Osteoblast (primary cell): ENCODE results near the gene SLC22A3. TPM values are rescaled to one million over a fixed set of nuclear protein-coding genes. Genes with fewer than 3 reads are reported as not detected.

Source experiments
- DNase-seq: peaks from one replicate; pipeline ENCODE4 v3.0.0; 2011; ENCODE audit warnings: low spot score, mixed read lengths; ENCODE audit not compliant: insufficient read length; ENCODE audit errors: missing footprints
- H2AFZ ChIP-seq: 2 replicates; pipeline ENCODE4 v1.6.0; 2011; ENCODE audit warnings: mild to moderate bottlenecking, low read length
- H3K27ac ChIP-seq: 2 replicates; pipeline ENCODE4 v1.5.1; 2011; ENCODE audit warnings: mild to moderate bottlenecking, low read depth, low read length, moderate library complexity
- H3K27me3 ChIP-seq: 2 replicates; pipeline ENCODE4 v1.6.0; 2012; ENCODE audit warnings: mild to moderate bottlenecking, control low read depth, inconsistent platforms, low read length, moderate library complexity; ENCODE audit not compliant: insufficient read depth
- H3K36me3 ChIP-seq: 2 replicates; pipeline ENCODE4 v1.5.1; 2011; ENCODE audit warnings: mild to moderate bottlenecking, low read length, control low read depth, moderate library complexity; ENCODE audit not compliant: insufficient read depth
- H3K4me1 ChIP-seq: 2 replicates; pipeline ENCODE4 v1.5.1; 2011; ENCODE audit warnings: mild to moderate bottlenecking, low read length, control low read depth, moderate library complexity; ENCODE audit not compliant: insufficient read depth
- H3K4me2 ChIP-seq: 2 replicates; pipeline ENCODE4 v1.6.0; 2011; ENCODE audit warnings: mild to moderate bottlenecking, low read length; ENCODE audit not compliant: insufficient read depth
- H3K4me3 ChIP-seq: fragments of 200-600 bp; sonication (generic); 3 replicates; pipeline ENCODE4 v1.5.1; 2012; ENCODE audit warnings: mild to moderate bottlenecking, low read length, inconsistent platforms; ENCODE audit not compliant: insufficient read depth
- H3K79me2 ChIP-seq: 2 replicates; pipeline ENCODE4 v1.6.0; 2012; ENCODE audit warnings: mild to moderate bottlenecking, low read length, control low read depth, inconsistent platforms; ENCODE audit not compliant: insufficient read depth
- H3K9me3 ChIP-seq: 2 replicates; pipeline ENCODE4 v1.5.1; 2011; ENCODE audit warnings: low read depth, low read length, control low read depth
- H4K20me1 ChIP-seq: 2 replicates; pipeline ENCODE4 v1.6.0; 2012; ENCODE audit warnings: mild to moderate bottlenecking, low read length, control low read depth; ENCODE audit not compliant: insufficient read depth
- total RNA-seq: library from RNA; depleted of rRNA; stranded (reverse); fragments of >200 nt; gene quantifications from 2 replicates; pipeline ENCODE4 v1.2.3, GENCODE V29; 2012
- TF ChIP-seq, protein P1 (sequence below): IDR thresholded peaks from 2 replicates; pipeline ENCODE4 v1.5.1; 2011; ENCODE audit warnings: mild to moderate bottlenecking, low read depth, low read length, moderate library complexity; ENCODE audit errors: extremely low read depth

Gene SLC22A3
- total RNA-seq, 1 donor: 22.1 TPM

DNA sequence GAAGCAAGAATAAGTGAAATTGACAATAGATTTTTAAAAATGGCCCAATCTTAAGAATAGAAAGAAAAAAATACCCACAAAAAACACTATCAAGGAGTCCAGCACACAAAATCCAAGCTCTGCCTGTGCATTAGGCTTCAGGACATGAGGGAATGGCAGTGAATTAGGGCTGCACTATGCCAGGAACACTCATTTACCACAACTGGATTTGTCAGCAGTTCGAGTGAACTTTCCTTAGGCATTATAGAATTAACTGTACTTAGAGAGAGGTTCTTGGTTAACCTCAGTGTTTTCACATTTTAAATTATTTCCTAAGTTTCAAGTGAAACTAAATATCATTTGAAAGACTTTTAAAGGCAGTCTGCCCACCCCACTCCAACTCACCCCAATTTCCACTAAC, 34.8 kb downstream of the SLC22A3 start:
- H2AFZ ChIP-seq: no peak overlapping the region
- no peak for DNase-seq
- no peak overlapping the region for H3K27ac ChIP-seq
- no peaks in the 10 kb centered on the region for H4K20me1 ChIP-seq
- no peaks in the 10 kb centered on the region for H3K36me3 ChIP-seq
- H3K4me3 ChIP-seq: no peak overlapping the region
- no peaks in the 10 kb centered on the region for H3K27me3 ChIP-seq
- no peaks in the 10 kb centered on the region for H3K79me2 ChIP-seq
- H3K4me2 ChIP-seq: no peak overlapping the region
- H3K9me3 ChIP-seq: no peaks in the 10 kb centered on the region
- H3K4me1 ChIP-seq: no peaks in the 10 kb centered on the region
- TF ChIP-seq, protein P1, sequence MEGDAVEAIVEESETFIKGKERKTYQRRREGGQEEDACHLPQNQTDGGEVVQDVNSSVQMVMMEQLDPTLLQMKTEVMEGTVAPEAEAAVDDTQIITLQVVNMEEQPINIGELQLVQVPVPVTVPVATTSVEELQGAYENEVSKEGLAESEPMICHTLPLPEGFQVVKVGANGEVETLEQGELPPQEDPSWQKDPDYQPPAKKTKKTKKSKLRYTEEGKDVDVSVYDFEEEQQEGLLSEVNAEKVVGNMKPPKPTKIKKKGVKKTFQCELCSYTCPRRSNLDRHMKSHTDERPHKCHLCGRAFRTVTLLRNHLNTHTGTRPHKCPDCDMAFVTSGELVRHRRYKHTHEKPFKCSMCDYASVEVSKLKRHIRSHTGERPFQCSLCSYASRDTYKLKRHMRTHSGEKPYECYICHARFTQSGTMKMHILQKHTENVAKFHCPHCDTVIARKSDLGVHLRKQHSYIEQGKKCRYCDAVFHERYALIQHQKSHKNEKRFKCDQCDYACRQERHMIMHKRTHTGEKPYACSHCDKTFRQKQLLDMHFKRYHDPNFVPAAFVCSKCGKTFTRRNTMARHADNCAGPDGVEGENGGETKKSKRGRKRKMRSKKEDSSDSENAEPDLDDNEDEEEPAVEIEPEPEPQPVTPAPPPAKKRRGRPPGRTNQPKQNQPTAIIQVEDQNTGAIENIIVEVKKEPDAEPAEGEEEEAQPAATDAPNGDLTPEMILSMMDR: no peak

DNA sequence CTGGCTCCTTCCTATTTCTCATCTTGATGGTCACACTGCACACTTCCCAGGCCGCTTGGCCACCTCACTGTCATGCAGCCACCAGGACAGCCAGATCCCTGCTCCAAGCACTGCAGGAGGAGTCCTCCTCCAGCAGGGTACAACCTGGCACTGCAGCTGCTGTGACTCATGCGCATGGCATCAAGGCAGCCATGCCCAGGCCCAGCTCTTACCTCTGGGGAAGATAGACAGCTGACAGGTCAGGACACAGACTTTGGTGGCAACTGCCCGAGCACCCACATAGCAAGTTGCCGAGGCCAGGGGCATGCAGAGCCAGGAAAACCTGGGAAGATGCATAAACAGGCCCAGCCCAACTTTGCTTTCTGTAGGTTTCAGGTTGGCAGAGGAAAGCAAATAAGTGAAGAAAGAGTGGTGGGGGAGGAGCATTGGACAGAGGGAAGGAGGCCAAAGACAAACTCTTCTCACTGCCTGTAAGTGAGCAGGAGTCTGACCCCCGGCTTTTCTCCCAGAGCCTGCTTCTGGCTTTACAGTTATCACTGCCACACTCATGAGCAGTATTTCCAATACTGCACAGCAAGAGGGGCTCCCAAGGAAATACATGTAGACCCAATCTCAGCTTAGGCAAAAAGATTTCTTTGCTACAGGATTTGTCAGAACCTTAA, 38.8 kb downstream of the SLC22A3 start:
- Histone ChIP-seq H3K4me3 (no peak overlapping the region), H2AFZ (no peak overlapping the region), H3K27ac (no peak overlapping the region), H3K9me3 (no peaks in the 10 kb centered on the region), H3K79me2 (no peaks in the 10 kb centered on the region), H3K27me3 (no peaks in the 10 kb centered on the region), H3K4me2 (no peak overlapping the region), H3K36me3 (no peaks in the 10 kb centered on the region), H4K20me1 (no peaks in the 10 kb centered on the region), H3K4me1 (no peaks in the 10 kb centered on the region)
- no peak for DNase-seq
- TF ChIP-seq, protein P1: no peak

DNA sequence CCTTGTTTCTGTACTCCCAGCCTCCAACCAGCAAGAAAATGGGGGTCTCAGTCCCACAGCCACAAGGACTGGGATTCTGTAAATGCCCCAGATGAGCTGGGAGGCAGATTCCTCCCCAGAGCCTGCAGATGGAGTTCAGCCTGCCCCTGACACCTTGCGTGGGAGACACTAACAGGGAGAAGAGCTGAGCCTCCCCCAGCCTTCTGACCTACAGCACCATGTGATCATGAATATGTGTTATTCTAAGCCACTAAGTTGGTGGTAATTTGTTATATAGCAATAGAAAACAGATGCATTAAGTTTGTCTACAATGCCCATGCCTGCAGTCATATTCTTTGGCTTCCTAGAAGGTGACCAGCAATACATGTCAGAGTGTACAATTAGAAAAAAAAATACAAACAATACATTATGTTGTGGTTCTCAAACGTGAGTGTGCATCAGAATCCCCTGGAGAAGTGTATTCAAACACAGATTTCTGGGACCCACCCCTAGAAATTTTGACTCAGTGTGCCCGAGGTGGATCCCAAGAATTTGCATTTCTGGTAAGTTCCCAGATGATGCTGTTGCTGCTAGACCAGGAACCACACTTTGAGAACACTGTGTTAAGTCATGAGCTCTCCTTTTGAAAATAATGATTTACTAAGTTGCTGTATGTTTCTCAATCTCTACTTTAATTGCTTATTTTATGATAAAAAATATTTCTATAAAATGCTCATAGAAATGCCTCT, 39.9 kb downstream of the SLC22A3 start:
- no peak for DNase-seq
- Histone ChIP-seq H3K4me3 (no peak overlapping the region), H3K79me2 (no peaks in the 10 kb centered on the region), H3K27ac (no peak overlapping the region), H3K9me3 (no peaks in the 10 kb centered on the region), H4K20me1 (no peaks in the 10 kb centered on the region), H3K4me2 (no peak overlapping the region), H3K36me3 (no peaks in the 10 kb centered on the region), H2AFZ (no peak overlapping the region), H3K27me3 (no peaks in the 10 kb centered on the region), H3K4me1 (no peaks in the 10 kb centered on the region)
- TF ChIP-seq, protein P1: no peak

DNA sequence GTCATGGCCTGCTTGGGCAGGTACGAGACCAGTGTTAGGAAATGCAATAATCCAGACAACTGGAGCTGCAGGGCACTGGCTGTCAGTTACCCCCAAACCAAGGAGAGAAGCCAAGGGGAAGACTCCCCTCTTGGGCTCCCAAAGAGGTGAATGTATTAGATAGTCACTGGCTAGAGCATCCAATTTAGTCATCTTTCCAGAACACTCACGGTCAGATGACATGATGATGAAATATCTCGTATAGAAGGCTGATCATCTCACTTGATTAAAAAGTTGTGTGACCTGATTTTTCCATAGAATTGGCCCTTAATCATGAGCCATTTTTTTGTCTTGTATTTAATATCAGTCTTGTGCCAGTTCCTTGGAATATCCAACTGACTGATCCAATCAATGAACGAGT, 40.7 kb downstream of the SLC22A3 start:
- no peaks in the 10 kb centered on the region for H3K4me1 ChIP-seq
- H3K9me3 ChIP-seq: no peaks in the 10 kb centered on the region

More for the DNA sequence above, 40.7 kb downstream of the SLC22A3 start:
- Histone ChIP-seq H3K4me3 (no peak overlapping the region), H2AFZ (no peak overlapping the region), H3K79me2 (no peaks in the 10 kb centered on the region), H3K36me3 (no peaks in the 10 kb centered on the region), H4K20me1 (no peaks in the 10 kb centered on the region), H3K27ac (no peak overlapping the region), H3K27me3 (no peaks in the 10 kb centered on the region), H3K4me2 (no peak overlapping the region)
- DNase-seq: no peak
- TF ChIP-seq, protein P1: no peak
